Neural progenitor cell (in vitro differentiated cells): Measurements from ENCODE around the gene YKT6. TPM values are rescaled to one million over a fixed set of nuclear protein-coding genes. Genes with fewer than 3 reads are reported as not detected.

ENCODE experiments used
- DNase-seq: peaks from one replicate; pipeline ENCODE4 v3.0.0-alpha.2; 2016; ENCODE audit warnings: low spot score
- H2AFZ ChIP-seq: fragments of 200-600 bp; sonication (generic); replicated peaks from 2 replicates; pipeline ENCODE4 v1.6.1; 2016; ENCODE audit warnings: antibody characterized with exemption
- H3F3A ChIP-seq: fragments of 200-600 bp; sonication (generic); 2 replicates; pipeline ENCODE4 v1.6.1; 2016; ENCODE audit warnings: antibody characterized with exemption, low read depth
- H3K27ac ChIP-seq: fragments of 200-600 bp; sonication (generic); 2 replicates; pipeline ENCODE4 v1.5.1; 2016; ENCODE audit warnings: mild to moderate bottlenecking
- H3K27me3 ChIP-seq: fragments of 200-600 bp; sonication (generic); 2 replicates; pipeline ENCODE4 v1.6.1; 2016; ENCODE audit warnings: mild to moderate bottlenecking, moderate library complexity
- H3K36me3 ChIP-seq: fragments of 200-600 bp; sonication (generic); 2 replicates; pipeline ENCODE4 v1.5.1; 2016
- H3K4me1 ChIP-seq: fragments of 200-600 bp; sonication (generic); 2 replicates; pipeline ENCODE4 v1.6.1; 2016; ENCODE audit warnings: mixed run types
- H3K4me2 ChIP-seq: fragments of 200-600 bp; sonication (generic); 2 replicates; pipeline ENCODE4 v1.6.1; 2016
- H3K4me3 ChIP-seq: fragments of 200-600 bp; sonication (generic); 2 replicates; pipeline ENCODE4 v1.5.1; 2016
- H3K79me2 ChIP-seq: fragments of 200-600 bp; sonication (generic); 2 replicates; pipeline ENCODE4 v1.6.1; 2016; ENCODE audit warnings: low read depth
- H3K9ac ChIP-seq: fragments of 200-600 bp; sonication (generic); 2 replicates; pipeline ENCODE4 v1.6.1; 2016
- H3K9me3 ChIP-seq: fragments of 200-600 bp; sonication (generic); 2 replicates; pipeline ENCODE4 v1.5.1; 2016; ENCODE audit warnings: low read depth
- H4K20me1 ChIP-seq: fragments of 200-600 bp; sonication (generic); 2 replicates; pipeline ENCODE4 v1.6.1; 2016; ENCODE audit warnings: low read depth
- H3K27ac Mint-ChIP-seq: 3 replicates; pipeline ENCODE4 v1.8.0; 2021; ENCODE audit warnings: mixed read lengths
- H3K27me3 Mint-ChIP-seq: 2 replicates; pipeline ENCODE4 v1.8.0; 2022; ENCODE audit warnings: low read depth, mild to moderate bottlenecking, inconsistent platforms, moderate library complexity, mixed read lengths; ENCODE audit not compliant: insufficient read depth
- H3K36me3 Mint-ChIP-seq: 3 replicates; pipeline ENCODE4 v1.8.0; 2021; ENCODE audit warnings: mixed read lengths
- H3K4me1 Mint-ChIP-seq: 3 replicates; pipeline ENCODE4 v1.8.0; 2021; ENCODE audit warnings: mixed read lengths
- H3K4me3 Mint-ChIP-seq: 3 replicates; pipeline ENCODE4 v1.8.0; 2021; ENCODE audit warnings: mild to moderate bottlenecking, moderate library complexity, mixed read lengths
- H3K9me3 Mint-ChIP-seq: 3 replicates; pipeline ENCODE4 v1.8.0; 2020; ENCODE audit warnings: mixed read lengths
- EZH2 ChIP-seq: fragments of 200-600 bp; sonication (generic); IDR thresholded peaks from 2 replicates; pipeline ENCODE4 v1.6.1; 2017; ENCODE audit warnings: antibody characterized with exemption, mild to moderate bottlenecking, moderate library complexity
- EZH2phosphoT487 ChIP-seq: fragments of 200-600 bp; sonication (generic); IDR thresholded peaks from 2 replicates; pipeline ENCODE4 v1.6.1; 2017; ENCODE audit warnings: antibody characterized with exemption
- total RNA-seq: library from RNA; depleted of rRNA; stranded (reverse); fragments of >200 nt; gene quantifications from 2 replicates; pipeline ENCODE4 v1.2.3, GENCODE V29; 2015; ENCODE audit warnings: low replicate concordance
- TF ChIP-seq, protein P1 (sequence below): fragments of 200-600 bp; sonication (generic); IDR thresholded peaks from 2 replicates; pipeline ENCODE4 v1.5.1; 2017; ENCODE audit warnings: antibody characterized with exemption, mild to moderate bottlenecking

Gene YKT6
- total RNA-seq, 1 donor from 2014 or later: 43.8 TPM

DNA sequence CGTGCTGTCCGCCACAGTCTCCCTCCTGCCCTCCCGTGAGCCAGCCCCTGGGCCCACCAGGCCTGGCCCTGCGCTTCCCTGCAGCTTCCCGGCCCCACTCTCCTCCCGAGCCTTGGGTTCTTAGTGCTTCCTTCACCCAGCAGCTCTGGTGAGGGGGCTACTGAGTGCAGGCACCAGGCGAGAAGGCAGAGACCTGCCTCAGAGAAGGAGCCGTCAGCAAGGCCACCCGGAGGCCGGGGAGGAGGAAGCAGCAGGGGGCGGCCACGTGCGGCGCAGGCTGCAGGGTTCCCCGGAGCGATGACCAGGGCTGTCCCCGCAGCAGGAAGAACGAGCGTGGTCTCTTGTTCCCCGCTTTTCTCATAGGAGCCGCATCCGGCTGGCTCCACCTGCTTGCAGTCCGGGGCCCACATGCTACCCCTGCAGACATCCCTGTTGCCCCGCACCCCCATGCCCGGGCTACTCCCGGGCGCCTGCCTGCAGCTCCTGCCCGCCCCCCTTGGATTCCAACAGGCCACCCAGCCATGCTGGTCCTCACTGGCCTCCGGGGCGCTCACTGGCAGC, 20.5 kb downstream of the YKT6 start:
- Mint-ChIP-seq H3K36me3 (no peaks in the 10 kb centered on the region), H3K4me3 (no peak overlapping the region), H3K27me3 (peaks cover 11% of the 10 kb centered on the region), H3K9me3 (no peaks in the 10 kb centered on the region), H3K4me1 (peaks cover 53% of the 10 kb centered on the region), H3K27ac (no peak overlapping the region)
- H3K4me3 ChIP-seq: no peak overlapping the region
- no peak overlapping the region for H3K9ac ChIP-seq
- H3K9me3 ChIP-seq: no peaks in the 10 kb centered on the region
- H3K4me1 ChIP-seq: peaks cover 49% of the 10 kb centered on the region
- DNase-seq: no peak
- H2AFZ ChIP-seq: no peak overlapping the region
- no peaks in the 10 kb centered on the region for H3K79me2 ChIP-seq
- H4K20me1 ChIP-seq: no peaks in the 10 kb centered on the region
- H3F3A ChIP-seq: peaks cover 9% of the 10 kb centered on the region
- no peak overlapping the region for H3K4me2 ChIP-seq
- TF ChIP-seq EZH2phosphoT487: no peak
- TF ChIP-seq EZH2: no peak
- TF ChIP-seq, protein P1, sequence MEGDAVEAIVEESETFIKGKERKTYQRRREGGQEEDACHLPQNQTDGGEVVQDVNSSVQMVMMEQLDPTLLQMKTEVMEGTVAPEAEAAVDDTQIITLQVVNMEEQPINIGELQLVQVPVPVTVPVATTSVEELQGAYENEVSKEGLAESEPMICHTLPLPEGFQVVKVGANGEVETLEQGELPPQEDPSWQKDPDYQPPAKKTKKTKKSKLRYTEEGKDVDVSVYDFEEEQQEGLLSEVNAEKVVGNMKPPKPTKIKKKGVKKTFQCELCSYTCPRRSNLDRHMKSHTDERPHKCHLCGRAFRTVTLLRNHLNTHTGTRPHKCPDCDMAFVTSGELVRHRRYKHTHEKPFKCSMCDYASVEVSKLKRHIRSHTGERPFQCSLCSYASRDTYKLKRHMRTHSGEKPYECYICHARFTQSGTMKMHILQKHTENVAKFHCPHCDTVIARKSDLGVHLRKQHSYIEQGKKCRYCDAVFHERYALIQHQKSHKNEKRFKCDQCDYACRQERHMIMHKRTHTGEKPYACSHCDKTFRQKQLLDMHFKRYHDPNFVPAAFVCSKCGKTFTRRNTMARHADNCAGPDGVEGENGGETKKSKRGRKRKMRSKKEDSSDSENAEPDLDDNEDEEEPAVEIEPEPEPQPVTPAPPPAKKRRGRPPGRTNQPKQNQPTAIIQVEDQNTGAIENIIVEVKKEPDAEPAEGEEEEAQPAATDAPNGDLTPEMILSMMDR: no peak
- H3K36me3 ChIP-seq: no peaks in the 10 kb centered on the region
- no peaks in the 10 kb centered on the region for H3K27me3 ChIP-seq
- no peak overlapping the region for H3K27ac ChIP-seq

DNA sequence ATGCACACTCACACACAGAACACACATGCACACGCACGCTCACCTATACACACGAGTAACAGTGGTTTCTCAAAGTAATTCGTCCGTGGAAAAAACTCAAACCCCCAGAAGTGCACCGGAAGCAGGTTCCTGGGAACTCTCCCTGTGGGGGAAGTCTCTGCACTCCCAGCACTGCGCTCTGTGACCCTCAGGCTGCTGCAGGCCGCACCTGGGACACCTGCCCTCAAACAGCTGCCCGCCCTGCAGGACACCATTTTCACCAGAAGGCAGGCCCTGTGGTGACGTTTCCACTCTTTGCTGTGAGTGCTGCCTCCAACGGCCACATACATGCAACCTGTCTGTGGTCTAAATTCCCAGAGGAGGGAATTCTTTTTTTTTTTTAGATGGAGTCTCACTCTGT, 21.3 kb downstream of the YKT6 start:
- Mint-ChIP-seq H3K9me3 (no peaks in the 10 kb centered on the region), H3K27me3 (peaks cover 9% of the 10 kb centered on the region), H3K27ac (peak overlapping the region; percentile 58), H3K4me3 (no peak overlapping the region), H3K4me1 (peaks cover 45% of the 10 kb centered on the region), H3K36me3 (no peaks in the 10 kb centered on the region)
- no peak overlapping the region for H3K27ac ChIP-seq
- peaks cover 9% of the 10 kb centered on the region for H3F3A ChIP-seq
- no peaks in the 10 kb centered on the region for H3K79me2 ChIP-seq
- peaks cover 44% of the 10 kb centered on the region for H3K4me1 ChIP-seq
- no peak overlapping the region for H3K4me2 ChIP-seq
- no peaks in the 10 kb centered on the region for H3K36me3 ChIP-seq
- H3K9ac ChIP-seq: no peak overlapping the region
- no peaks in the 10 kb centered on the region for H4K20me1 ChIP-seq
- no peak for DNase-seq
- TF ChIP-seq, protein P1: no peak
- TF ChIP-seq EZH2 (no peak), EZH2phosphoT487 (no peak)
- no peaks in the 10 kb centered on the region for H3K9me3 ChIP-seq
- H3K4me3 ChIP-seq: no peak overlapping the region
- no peaks in the 10 kb centered on the region for H3K27me3 ChIP-seq
- no peak overlapping the region for H2AFZ ChIP-seq

DNA sequence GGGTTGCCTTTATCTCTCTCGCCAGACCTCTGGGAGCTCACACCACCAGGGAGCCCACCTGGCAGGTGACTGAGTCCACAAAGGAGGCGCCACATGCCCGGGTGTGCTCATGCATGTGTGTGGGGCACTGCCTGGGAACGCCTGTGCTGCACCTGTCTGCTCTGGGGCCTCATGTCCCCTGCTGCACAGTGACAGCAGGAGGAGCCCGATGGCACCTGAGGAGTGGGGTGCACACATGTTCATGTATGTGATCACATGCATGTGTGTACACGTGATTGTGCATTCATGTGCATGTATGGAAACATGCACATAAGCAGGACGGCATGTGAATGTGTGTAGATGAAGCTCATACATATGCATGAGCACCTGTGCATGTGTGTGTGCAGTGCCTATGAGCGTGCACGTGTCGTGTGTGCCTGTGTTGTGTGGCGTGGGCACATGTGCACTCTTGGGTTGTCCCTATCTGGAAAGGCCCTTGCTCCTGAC, 22.0 kb downstream of the YKT6 start:
- no peaks in the 10 kb centered on the region for H3K79me2 ChIP-seq
- no peak overlapping the region for H3K27ac ChIP-seq

More for the DNA sequence above, 22.0 kb downstream of the YKT6 start:
- Histone ChIP-seq H2AFZ (no peak overlapping the region), H3K36me3 (no peaks in the 10 kb centered on the region), H3K4me3 (no peak overlapping the region), H3K27me3 (no peaks in the 10 kb centered on the region), H3K4me2 (no peak overlapping the region), H4K20me1 (no peaks in the 10 kb centered on the region), H3K4me1 (peaks cover 36% of the 10 kb centered on the region), H3F3A (peaks cover 9% of the 10 kb centered on the region), H3K9me3 (no peaks in the 10 kb centered on the region), H3K9ac (no peak overlapping the region)
- H3K36me3 Mint-ChIP-seq: no peaks in the 10 kb centered on the region
- TF ChIP-seq EZH2 (no peak), EZH2phosphoT487 (no peak)
- TF ChIP-seq, protein P1: no peak
- no peak overlapping the region for H3K4me3 Mint-ChIP-seq
- H3K27me3 Mint-ChIP-seq: peaks cover 9% of the 10 kb centered on the region
- peaks cover 42% of the 10 kb centered on the region for H3K4me1 Mint-ChIP-seq
- H3K27ac Mint-ChIP-seq: no peak overlapping the region
- H3K9me3 Mint-ChIP-seq: no peaks in the 10 kb centered on the region
- no peak for DNase-seq
